Fibroblast of villous mesenchyme (primary cell): ENCODE data around the gene LINGO1. TPM values are rescaled to one million over a fixed set of nuclear protein-coding genes. Genes with fewer than 3 reads are reported as not detected.

Experiments used
- DNase-seq: peaks from one replicate; pipeline ENCODE4 v3.0.0-alpha.2; 2010; ENCODE audit warnings: low read depth
- H3K4me3 ChIP-seq: 2 replicates; pipeline ENCODE4 v1.5.1; 2011; ENCODE audit warnings: low read depth, mild to moderate bottlenecking, low read length
- total RNA-seq: library from RNA; depleted of rRNA; stranded (reverse); fragments of >200 nt; gene quantifications from 2 replicates; pipeline ENCODE4 v1.2.3, GENCODE V29; 2012
- TF ChIP-seq, protein P1 (sequence below): IDR thresholded peaks from 2 replicates; pipeline ENCODE4 v1.5.1; 2012; ENCODE audit warnings: low read depth, mild to moderate bottlenecking, low read length; ENCODE audit not compliant: insufficient read depth

The LINGO1 gene
- total RNA-seq, 1 donor = not detected

DNA sequence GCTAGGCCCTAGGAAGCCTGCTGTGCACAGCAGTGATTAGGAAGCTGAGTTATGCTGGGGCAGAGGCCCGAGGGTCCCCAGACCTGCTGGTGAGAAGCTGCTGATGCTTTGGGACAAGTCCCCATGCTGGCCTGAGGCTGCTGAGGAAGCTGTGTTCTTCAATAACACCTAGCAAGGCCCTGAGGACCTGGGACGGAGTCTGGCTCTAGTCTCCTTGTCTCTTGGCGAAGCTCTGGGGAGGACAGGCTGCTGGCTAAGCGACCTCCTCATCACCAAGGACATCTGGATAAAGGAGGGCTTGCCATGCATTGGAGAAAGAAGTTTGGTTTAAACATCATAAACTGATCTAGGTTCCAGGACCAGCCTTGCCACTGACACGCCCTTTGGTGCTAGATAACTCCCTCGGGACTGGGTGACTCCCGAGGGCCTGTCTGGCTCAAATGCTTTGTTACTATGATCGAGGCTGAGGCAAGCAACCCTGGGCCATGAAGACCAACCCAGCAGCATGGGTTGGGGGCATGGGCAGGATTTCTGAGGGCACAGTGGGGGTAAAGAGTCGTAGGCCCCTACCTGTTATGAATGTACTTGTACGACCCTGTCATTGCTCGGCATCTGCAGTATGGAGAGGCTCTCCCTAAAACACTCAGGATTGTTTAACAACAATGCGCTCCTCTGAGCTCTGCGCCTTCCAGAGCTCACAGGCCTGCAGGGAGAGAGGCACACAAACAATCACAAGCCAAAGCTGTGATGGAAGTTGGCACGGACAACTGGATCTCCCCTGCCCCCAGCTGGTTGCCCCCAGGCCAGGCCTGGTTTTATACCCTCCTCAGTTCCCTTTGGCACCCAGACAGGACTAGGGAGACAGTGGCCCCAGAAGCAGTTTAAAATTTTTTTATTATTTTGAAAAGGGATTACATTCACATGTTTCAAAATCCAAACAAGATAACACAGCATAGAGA is 64.4 kb downstream of the LINGO1 start:
- DNase-seq = no peak
- no peak overlapping the region for H3K4me3 ChIP-seq
- TF ChIP-seq, protein P1, sequence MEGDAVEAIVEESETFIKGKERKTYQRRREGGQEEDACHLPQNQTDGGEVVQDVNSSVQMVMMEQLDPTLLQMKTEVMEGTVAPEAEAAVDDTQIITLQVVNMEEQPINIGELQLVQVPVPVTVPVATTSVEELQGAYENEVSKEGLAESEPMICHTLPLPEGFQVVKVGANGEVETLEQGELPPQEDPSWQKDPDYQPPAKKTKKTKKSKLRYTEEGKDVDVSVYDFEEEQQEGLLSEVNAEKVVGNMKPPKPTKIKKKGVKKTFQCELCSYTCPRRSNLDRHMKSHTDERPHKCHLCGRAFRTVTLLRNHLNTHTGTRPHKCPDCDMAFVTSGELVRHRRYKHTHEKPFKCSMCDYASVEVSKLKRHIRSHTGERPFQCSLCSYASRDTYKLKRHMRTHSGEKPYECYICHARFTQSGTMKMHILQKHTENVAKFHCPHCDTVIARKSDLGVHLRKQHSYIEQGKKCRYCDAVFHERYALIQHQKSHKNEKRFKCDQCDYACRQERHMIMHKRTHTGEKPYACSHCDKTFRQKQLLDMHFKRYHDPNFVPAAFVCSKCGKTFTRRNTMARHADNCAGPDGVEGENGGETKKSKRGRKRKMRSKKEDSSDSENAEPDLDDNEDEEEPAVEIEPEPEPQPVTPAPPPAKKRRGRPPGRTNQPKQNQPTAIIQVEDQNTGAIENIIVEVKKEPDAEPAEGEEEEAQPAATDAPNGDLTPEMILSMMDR = no peak

DNA sequence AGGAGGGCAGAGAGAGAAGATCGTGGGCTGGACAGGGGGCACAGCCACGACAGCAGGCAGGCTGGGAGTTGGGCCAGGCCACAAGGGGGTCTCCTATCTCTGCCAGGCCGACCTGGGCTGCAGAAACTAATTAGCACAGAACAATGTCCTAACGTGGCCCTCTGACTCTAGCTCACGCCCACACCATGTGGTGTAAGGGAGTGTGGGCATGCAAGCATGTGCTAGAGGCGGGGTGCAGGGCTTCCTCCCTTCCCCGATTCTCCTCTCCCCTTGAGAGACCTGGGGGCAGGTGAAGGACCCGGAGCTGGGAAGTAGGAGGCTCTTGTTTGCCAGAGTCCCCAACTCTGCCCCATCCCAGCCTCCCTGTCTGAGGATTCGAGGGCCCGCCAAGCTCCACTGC is 65.5 kb downstream of the LINGO1 start:
- no peak for DNase-seq
- TF ChIP-seq, protein P1 = no peak
- H3K4me3 ChIP-seq = no peak overlapping the region

DNA sequence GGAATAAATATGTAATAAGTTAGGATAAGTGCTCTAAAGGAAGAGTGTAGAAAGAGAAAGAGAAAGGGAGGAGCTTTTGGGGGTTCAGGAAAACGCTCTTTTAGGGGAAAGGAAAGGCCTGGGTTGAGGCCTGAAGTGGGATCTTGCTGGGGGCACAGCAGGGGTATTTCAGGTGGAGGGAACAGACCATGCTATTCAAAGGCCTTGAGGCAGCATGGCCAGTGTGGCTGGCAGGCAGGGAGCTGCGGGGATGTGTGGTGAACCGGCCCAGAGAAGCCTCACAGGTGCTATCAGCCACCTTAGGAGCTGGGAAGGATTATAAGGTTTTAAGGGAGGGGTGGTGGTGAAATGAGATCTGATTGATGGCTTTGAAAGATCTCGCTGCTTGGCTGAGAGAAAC is 66.6 kb downstream of the LINGO1 start:
- TF ChIP-seq, protein P1 = no peak
- DNase-seq = no peak
- no peak overlapping the region for H3K4me3 ChIP-seq

DNA sequence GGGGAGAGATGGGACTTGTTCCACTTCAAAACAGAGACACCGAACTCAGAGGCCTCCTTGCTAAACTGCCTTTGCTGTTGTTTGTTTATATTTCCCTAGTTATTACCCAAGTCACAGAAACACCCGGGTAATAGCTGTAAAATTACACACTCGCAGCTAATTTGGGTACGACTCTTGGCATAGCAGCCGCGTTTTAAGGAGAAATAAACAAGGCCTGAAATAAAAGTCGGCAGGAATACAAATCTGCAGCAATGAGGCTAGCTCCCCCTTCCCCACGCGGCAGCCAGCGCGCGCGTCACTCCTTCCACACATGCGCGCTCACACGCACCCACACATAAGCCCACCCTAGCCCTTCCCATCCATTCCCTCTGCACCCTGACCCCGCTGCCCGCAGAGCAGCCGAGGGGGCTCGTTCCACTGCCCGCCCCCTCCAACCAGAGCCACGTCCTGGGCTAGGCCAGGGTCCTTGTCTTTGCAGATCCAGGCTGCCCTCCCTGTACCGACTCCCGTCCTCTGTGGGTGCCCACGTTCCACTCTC is 67.3 kb downstream of the LINGO1 start:
- TF ChIP-seq, protein P1 = no peak
- no peak for DNase-seq
- H3K4me3 ChIP-seq = no peak overlapping the region

DNA sequence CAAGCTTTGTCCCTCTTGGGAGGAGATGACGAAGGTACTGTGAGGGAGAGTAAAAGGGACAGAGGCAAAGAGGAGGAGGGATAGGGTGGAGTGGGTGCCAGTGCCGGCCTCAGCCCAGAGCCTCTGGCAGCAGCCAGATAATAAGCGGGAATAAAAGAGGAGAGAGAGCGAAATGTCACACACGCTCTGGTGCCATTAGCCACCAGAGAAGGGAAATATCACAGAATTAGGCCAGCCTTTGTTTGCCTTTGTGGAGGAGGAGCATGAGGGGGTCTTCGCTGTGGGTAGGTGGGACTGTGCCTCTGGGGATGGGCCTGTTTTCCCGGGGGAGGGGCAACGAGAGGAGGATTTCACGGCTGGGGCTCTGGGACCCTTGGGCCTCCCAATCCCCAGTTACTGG is 67.8 kb downstream of the LINGO1 start:
- TF ChIP-seq, protein P1 = no peak
- no peak for DNase-seq
- no peak overlapping the region for H3K4me3 ChIP-seq

DNA sequence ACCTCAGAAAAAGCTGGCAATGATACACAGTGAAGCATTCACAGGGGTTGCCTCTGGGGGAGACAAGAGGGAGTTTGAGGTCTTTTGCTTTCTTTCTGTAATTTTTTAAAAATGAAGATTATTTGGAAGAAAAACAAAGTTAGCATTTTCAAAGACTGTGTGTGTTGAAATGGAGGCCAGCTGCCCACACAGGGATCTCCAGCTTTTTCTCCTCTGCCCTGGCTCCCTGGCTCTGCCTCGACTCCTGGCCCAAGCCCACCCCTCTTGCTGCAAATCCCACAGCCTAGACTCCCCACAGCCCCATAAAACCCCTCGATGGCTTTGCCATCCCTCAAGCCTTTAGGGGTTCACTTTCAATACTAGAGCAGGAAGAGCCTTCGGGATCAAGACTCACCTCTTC is 68.4 kb downstream of the LINGO1 start:
- TF ChIP-seq, protein P1 = no peak
- DNase-seq = no peak
- no peak overlapping the region for H3K4me3 ChIP-seq
